Endodermal cell (in vitro differentiated cells): ENCODE measurements around the gene EYA2. TPM values are rescaled to one million over a fixed set of nuclear protein-coding genes. Genes with fewer than 3 reads are reported as not detected.

ENCODE experiments used
- DNase-seq: peaks from one replicate; pipeline ENCODE4 v3.0.0-alpha.2; 2017
- H3K27ac ChIP-seq: 2 replicates; pipeline ENCODE4 v1.5.1; 2013; ENCODE audit warnings: mild to moderate bottlenecking, low read depth, low read length, moderate library complexity
- H3K27me3 ChIP-seq: 2 replicates; pipeline ENCODE4 v1.6.1; 2013; ENCODE audit warnings: mild to moderate bottlenecking, low read length, moderate library complexity; ENCODE audit not compliant: insufficient read depth, control insufficient read depth, poor library complexity, severe bottlenecking
- H3K36me3 ChIP-seq: 2 replicates; pipeline ENCODE4 v1.7.0; 2013; ENCODE audit warnings: mild to moderate bottlenecking, low read length, moderate library complexity; ENCODE audit not compliant: control insufficient read depth, insufficient read depth
- H3K4me1 ChIP-seq: one replicate; pipeline ENCODE4 v1.7.0; 2013; ENCODE audit warnings: low read length; ENCODE audit not compliant: control insufficient read depth, insufficient read depth
- H3K4me3 ChIP-seq: 2 replicates; pipeline ENCODE4 v1.5.1; 2013; ENCODE audit warnings: mild to moderate bottlenecking, low read length, moderate library complexity
- H3K9ac ChIP-seq: 2 replicates; pipeline ENCODE4 v1.6.1; 2013; ENCODE audit warnings: mild to moderate bottlenecking, low read length, moderate library complexity; ENCODE audit not compliant: poor library complexity, severe bottlenecking; ENCODE audit errors: extremely low read depth
- H3K9me3 ChIP-seq: 2 replicates; pipeline ENCODE4 v1.6.1; 2013; ENCODE audit warnings: mild to moderate bottlenecking, low read length, moderate library complexity; ENCODE audit not compliant: control insufficient read depth
- H3K27ac Mint-ChIP-seq: 2 replicates; pipeline ENCODE4 v1.8.0; 2020; ENCODE audit warnings: mixed read lengths
- H3K27me3 Mint-ChIP-seq: 2 replicates; pipeline ENCODE4 v1.8.0; 2021; ENCODE audit warnings: mild to moderate bottlenecking, mixed read lengths; ENCODE audit not compliant: insufficient read depth
- H3K36me3 Mint-ChIP-seq: 2 replicates; pipeline ENCODE4 v1.8.0; 2020; ENCODE audit warnings: low read depth, mixed read lengths
- H3K4me1 Mint-ChIP-seq: 2 replicates; pipeline ENCODE4 v1.8.0; 2020; ENCODE audit warnings: mixed read lengths
- H3K4me3 Mint-ChIP-seq: 2 replicates; pipeline ENCODE4 v1.8.0; 2020; ENCODE audit warnings: mild to moderate bottlenecking, moderate library complexity, mixed read lengths
- H3K9me3 Mint-ChIP-seq: 2 replicates; pipeline ENCODE4 v1.8.0; 2020; ENCODE audit warnings: mild to moderate bottlenecking, mixed read lengths
- WGBS, 2 experiments: methylation state at CpG; one replicate each; pipeline versions ENCODE4 v1.1.5 to v1.1.7; 2013; ENCODE audit warnings: missing lambda C conversion rate in 2 of 2, mixed read lengths in 1 of 2; ENCODE audit not compliant: insufficient coverage in 1 of 2, insufficient read length in 1 of 2; 5-methylcytosine and 5-hydroxymethylcytosine counted together
- long read RNA-seq, 4 experiments: library from polyadenylated mRNA in 2 of 4; library from RNA in 1 of 4; library from capped mRNA in 1 of 4; stranded (forward) in 3 of 4; unstranded in 1 of 4; transcript quantifications; one replicate each; pipeline ENCODE4 v2.0.0, GENCODE V29; 2020 to 2021; ENCODE audit warnings: inconsistent platforms in 1 of 4
- polyA plus RNA-seq, 2 experiments: library from polyadenylated mRNA; stranded (reverse); fragments of 50-300 nt; gene quantifications; one replicate each; pipeline ENCODE4 v1.2.3, GENCODE V29; 2013
- total RNA-seq, 2 donors: library from RNA; stranded (reverse); fragmentation: NEBNext Ultra II Directional in 1 of 2; extraction: Animal tissue kit (Norgen Biotek cat#: 25700) in 1 of 2; gene quantifications; 2 replicates in 1 of 2; 3 replicates in 1 of 2; pipeline ENCODE4 v1.2.1, GENCODE V29; 2021
- TF ChIP-seq, protein P1 (sequence below): fragments of 200-600 bp; sonication (generic); conservative IDR thresholded peaks from 2 replicates; pipeline ENCODE4 v1.5.0; 2021; ENCODE audit warnings: antibody characterized with exemption, mild to moderate bottlenecking

Gene EYA2
- total RNA-seq, result 10 to 100 TPM in 1 of 2 donors, 1 to 10 TPM in 1; 9.1 to 18.0 TPM
- polyA plus RNA-seq (2013, experiment 1 of 2), result 19.3 TPM
- polyA plus RNA-seq (2013, experiment 2 of 2), result 17.2 TPM
- long read RNA-seq, experiment 1, partial matches to known transcripts, result 0 of 5 reads
- long read RNA-seq, experiment 1, other reads (novel, unspliced or antisense), result 5 of 5 reads
- long read RNA-seq, experiment 2, transcript EYA2-202 (16 exons, 2,702 nt), result major isoform, 11 of 21 reads
- long read RNA-seq, experiment 2, partial matches to known transcripts, result 1 of 21 reads
- long read RNA-seq, experiment 2, other reads (novel, unspliced or antisense), result 9 of 21 reads
- long read RNA-seq, experiment 3, transcript EYA2-202 (16 exons, 2,702 nt), result major isoform, 22 of 36 reads
- long read RNA-seq, experiment 3, partial matches to known transcripts, result 3 of 36 reads
- long read RNA-seq, experiment 3, other reads (novel, unspliced or antisense), result 11 of 36 reads
- long read RNA-seq, experiment 4, partial matches to known transcripts, result 1 of 1 reads
- long read RNA-seq, experiment 4, other reads (novel, unspliced or antisense), result 0 of 1 reads

- Histone ChIP-seq H3K4me3 (peak within 1 kb of the TSS; percentile 90), H3K36me3 (no peaks in the 10 kb centered on the region), H3K27me3 (peaks cover 13% of the 10 kb centered on the region), H3K9ac (peak within 1 kb of the TSS; percentile 61), H3K9me3 (peaks cover 8% of the 10 kb centered on the region), H3K27ac (no peak within 1 kb of the TSS), H3K4me1 (peaks cover 14% of the 10 kb centered on the region)
- H3K27ac Mint-ChIP-seq, result no peak within 1 kb of the TSS
- DNase-seq, result peak; percentile 75
- peak within 1 kb of the TSS; percentile 83 for H3K4me3 Mint-ChIP-seq
- H3K4me1 Mint-ChIP-seq, result peaks cover 39% of the 10 kb centered on the region
- peaks cover 50% of the 10 kb centered on the region for H3K27me3 Mint-ChIP-seq
- TF ChIP-seq, protein P1, sequence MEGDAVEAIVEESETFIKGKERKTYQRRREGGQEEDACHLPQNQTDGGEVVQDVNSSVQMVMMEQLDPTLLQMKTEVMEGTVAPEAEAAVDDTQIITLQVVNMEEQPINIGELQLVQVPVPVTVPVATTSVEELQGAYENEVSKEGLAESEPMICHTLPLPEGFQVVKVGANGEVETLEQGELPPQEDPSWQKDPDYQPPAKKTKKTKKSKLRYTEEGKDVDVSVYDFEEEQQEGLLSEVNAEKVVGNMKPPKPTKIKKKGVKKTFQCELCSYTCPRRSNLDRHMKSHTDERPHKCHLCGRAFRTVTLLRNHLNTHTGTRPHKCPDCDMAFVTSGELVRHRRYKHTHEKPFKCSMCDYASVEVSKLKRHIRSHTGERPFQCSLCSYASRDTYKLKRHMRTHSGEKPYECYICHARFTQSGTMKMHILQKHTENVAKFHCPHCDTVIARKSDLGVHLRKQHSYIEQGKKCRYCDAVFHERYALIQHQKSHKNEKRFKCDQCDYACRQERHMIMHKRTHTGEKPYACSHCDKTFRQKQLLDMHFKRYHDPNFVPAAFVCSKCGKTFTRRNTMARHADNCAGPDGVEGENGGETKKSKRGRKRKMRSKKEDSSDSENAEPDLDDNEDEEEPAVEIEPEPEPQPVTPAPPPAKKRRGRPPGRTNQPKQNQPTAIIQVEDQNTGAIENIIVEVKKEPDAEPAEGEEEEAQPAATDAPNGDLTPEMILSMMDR, result no peak
- H3K36me3 Mint-ChIP-seq, result no peaks in the 10 kb centered on the region
- H3K9me3 Mint-ChIP-seq, result peaks cover 8% of the 10 kb centered on the region
- WGBS, 2 experiments, result 0% methylated on average over 17 to 51 of the region's 52 CpGs
Measured at GRCh38 chr20:46894579-46894958, at the start of gene EYA2. Gene EYA2, plus strand, starts transcription at chr20:46894843. Its CDS starts 95,168 bp downstream, at chr20:46990011.

- H3K27ac Mint-ChIP-seq, result no peak overlapping the region
- no peak overlapping the region for H3K4me3 Mint-ChIP-seq
Measured at GRCh38 chr20:46844965-46845364, 49.7 kb upstream of the EYA2 start.

DNA sequence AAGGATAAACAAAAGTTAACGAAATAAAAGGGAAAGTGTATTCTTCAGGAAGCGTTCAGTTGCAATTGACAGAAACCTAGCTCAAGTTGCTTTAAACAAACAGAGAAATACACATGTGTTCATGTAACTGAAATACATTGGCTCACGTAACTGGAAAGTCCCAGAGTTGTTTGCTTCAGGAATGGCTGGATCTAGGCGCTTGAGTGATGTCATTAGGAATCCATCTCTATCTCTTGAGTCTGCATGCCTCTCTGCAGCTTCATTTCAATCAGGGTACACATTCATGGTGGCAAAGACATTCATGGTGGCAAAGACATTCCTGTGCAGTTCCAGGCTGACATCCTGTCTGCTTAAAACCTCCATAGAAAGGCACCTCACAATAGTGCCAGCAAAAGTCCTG, 45.4 kb upstream of the EYA2 start:
- TF ChIP-seq, protein P1, result no peak
- H3K27ac Mint-ChIP-seq, result no peak overlapping the region
- H3K36me3 Mint-ChIP-seq, result no peaks in the 10 kb centered on the region
- Histone ChIP-seq H3K27me3 (no peaks in the 10 kb centered on the region), H3K36me3 (no peaks in the 10 kb centered on the region), H3K4me1 (no peaks in the 10 kb centered on the region), H3K4me3 (no peak overlapping the region), H3K9ac (no peak overlapping the region), H3K27ac (no peak overlapping the region), H3K9me3 (no peaks in the 10 kb centered on the region)
- peaks cover 6% of the 10 kb centered on the region for H3K9me3 Mint-ChIP-seq
- no peak for DNase-seq
- H3K27me3 Mint-ChIP-seq, result peaks cover 2% of the 10 kb centered on the region
- H3K4me3 Mint-ChIP-seq, result no peak overlapping the region
- no peaks in the 10 kb centered on the region for H3K4me1 Mint-ChIP-seq
- whole genome bisulfite sequencing, 2 experiments, result 95 to 97% methylated on average over 4 of the region's 4 CpGs

More at GRCh38 chr20:46844965-46845364, 49.7 kb upstream of the EYA2 start:
- H3K9me3 Mint-ChIP-seq, result peaks cover 6% of the 10 kb centered on the region
- 90 to 94% methylated on average over 7 to 9 of the region's 9 CpGs for WGBS, 2 experiments
- Histone ChIP-seq H3K9ac (no peak overlapping the region), H3K27me3 (no peaks in the 10 kb centered on the region), H3K4me3 (no peak overlapping the region), H3K27ac (no peak overlapping the region), H3K9me3 (no peaks in the 10 kb centered on the region), H3K36me3 (no peaks in the 10 kb centered on the region), H3K4me1 (no peaks in the 10 kb centered on the region)
- peaks cover 5% of the 10 kb centered on the region for H3K27me3 Mint-ChIP-seq
- no peak for DNase-seq
- H3K4me1 Mint-ChIP-seq, result no peaks in the 10 kb centered on the region
- no peaks in the 10 kb centered on the region for H3K36me3 Mint-ChIP-seq
- TF ChIP-seq, protein P1, result no peak
